ENCODE measurements around the gene ARHGEF17. TPM values are rescaled to one million over a fixed set of nuclear protein-coding genes. Genes with fewer than 3 reads are reported as not detected.

The ARHGEF17 gene
- polyA plus RNA-seq, 2 of the 4 experiments (the other 2 are of a cell fraction) = 7.0 to 16.2 TPM

DNA sequence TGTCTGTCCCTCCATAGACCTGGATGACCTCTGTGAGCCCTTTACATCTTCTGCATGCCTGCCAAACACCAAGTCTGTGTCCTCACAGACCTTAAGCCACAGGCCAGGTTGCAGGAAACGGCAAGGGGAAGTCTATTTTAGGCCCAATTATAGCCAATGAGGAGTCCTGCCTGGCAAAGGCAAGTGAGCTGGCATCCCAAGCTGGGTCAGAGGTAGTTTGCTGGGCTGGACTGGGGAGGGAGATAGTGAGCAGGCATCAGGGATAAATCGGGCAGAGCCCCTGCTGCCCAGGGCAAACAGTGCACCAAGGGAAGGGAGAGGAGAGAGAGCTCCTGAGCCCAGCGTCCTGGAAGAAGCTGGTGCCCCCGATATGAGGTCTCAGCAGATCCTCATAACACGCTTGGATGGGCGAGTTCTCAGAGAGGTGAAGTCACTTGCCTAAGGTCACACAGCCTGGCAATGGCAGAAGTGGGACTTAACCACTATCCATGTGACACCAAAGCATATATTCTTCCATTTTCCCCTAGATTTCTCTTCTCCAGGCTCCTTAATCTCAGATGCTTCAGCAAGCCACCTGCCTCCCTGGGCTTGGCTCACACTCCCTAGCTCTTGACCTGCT, 64.4 kb downstream of the ARHGEF17 start:
- ChIA-PET POLR2A (no interaction called here), CTCF (interaction anchor here (0.5 to 39.3 kb wide), 9 partner anchors 10 to 762 kb away, joined by 3 to 667 read pairs (median 13); no protein-coding TSS in a partner anchor)
- Histone ChIP-seq H3K4me3 (no peak overlapping the region), H3K4me2 (no peak overlapping the region), H3K9me3 (no peaks in the 10 kb centered on the region), H3K27ac (no peak overlapping the region), H3K4me1 (peaks cover 10% of the 10 kb centered on the region)
- FAIRE-seq (no peak), ATAC-seq (peak; percentile 40 to 69; a peak in 5 of 6 replicates), DNase-seq (ENCODE audit: low read depth in 1 of 2, low spot score in 1 of 2) (peak; percentile 48 to 58)
- WGBS (ENCODE audit: missing lambda C conversion rate) = 51% methylated on average over 6 of the region's 6 CpGs
- TF ChIP-seq ZFP36 (IDR thresholded peaks at IDR 0.05; ENCODE audit: borderline replicate concordance, partially characterized antibody) = peak; percentile 46
- TF ChIP-seq PHF8 (IDR thresholded peaks at IDR 0.05; ENCODE audit: borderline replicate concordance, low read depth) = no peak
- no peak for TF ChIP-seq NR3C1 (IDR thresholded peaks at IDR 0.05)
- TF ChIP-seq CHD4 (IDR thresholded peaks at IDR 0.05; ENCODE audit: borderline replicate concordance) = no peak
- TF ChIP-seq ZSCAN20 (CRISPR knock-in tag; IDR thresholded peaks at IDR 0.05) = no peak
- TF ChIP-seq HOXB13 (CRISPR knock-in tag; IDR thresholded peaks at IDR 0.05; ENCODE audit: low read depth) = no peak

DNA sequence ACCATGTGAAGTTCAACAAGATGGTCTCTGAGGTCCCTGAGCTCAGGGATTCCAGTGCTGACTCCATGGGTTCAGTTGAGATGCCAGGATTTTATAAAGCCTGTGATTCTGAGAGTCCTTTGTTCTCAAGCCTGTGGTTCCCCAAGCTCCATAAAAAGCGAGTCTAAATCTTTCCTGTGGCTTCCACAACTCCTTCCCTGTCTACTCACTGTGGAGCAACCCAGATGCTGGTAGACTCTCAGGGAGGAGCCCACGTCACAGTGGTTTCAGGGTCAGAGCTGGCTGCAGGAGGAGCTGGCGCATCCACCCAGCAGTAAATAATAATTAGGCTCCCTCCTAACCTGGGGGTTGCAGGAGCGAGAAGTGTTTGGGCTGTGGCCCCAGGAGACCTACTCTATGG, 66.1 kb downstream of the ARHGEF17 start:
- H3K4me2 ChIP-seq = no peak overlapping the region
- H3K27ac ChIP-seq = no peak overlapping the region
- DNase-seq (ENCODE audit: low read depth in 1 of 2, low spot score in 1 of 2) (no peak), FAIRE-seq (no peak), ATAC-seq (no peak)
- ChIA-PET CTCF (interaction anchor here (0.8 to 39.3 kb wide), 7 partner anchors 11 to 74 kb away, joined by 3 to 667 read pairs (median 14); partner anchors contain the start of gene ARHGEF17), POLR2A (no interaction called here)
- no peak overlapping the region for H3K4me3 ChIP-seq
- H3K4me1 ChIP-seq = peaks cover 17% of the 10 kb centered on the region
- WGBS (ENCODE audit: missing lambda C conversion rate) = 89% methylated on average over 4 of the region's 4 CpGs
- no peaks in the 10 kb centered on the region for H3K9me3 ChIP-seq
- no peak for TF ChIP-seq EHMT2 (IDR thresholded peaks at IDR 0.05; ENCODE audit: low read depth)
- no peak for TF ChIP-seq NR3C1 (IDR thresholded peaks at IDR 0.05)
- no peak for TF ChIP-seq CBX8 (IDR thresholded peaks at IDR 0.05)

DNA sequence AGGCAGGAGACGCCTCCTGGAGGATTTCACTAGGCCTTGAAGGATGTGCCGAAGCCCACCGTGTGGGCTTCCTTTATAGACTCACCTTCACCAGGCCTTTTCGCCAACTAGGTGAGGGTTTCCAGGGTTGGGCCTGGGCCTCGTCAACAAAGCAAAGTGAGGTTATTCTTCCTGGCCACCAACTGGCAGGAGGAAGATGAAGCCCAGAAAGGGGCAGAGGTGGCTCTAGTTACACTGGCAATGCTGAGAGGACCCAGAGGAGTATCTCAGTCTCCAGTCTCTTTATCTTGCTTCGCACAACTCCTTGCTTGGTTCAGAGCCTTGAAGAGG, 67.7 kb downstream of the ARHGEF17 start:
- peak overlapping the region; percentile 59 for H3K4me2 ChIP-seq
- ATAC-seq (peak; percentile 0; a peak in 2 of 6 replicates), DNase-seq (ENCODE audit: low read depth in 1 of 2, low spot score in 1 of 2) (no peak), FAIRE-seq (no peak)
- TF ChIP-seq EHF (CRISPR knock-in tag; IDR thresholded peaks at IDR 0.05) (no peak), POLR2AphosphoS2 (conservative IDR thresholded peaks at IDR 0.05; ENCODE audit: low read length) (no peak), KDM1A (IDR thresholded peaks at IDR 0.05; ENCODE audit: low read depth) (no peak), NFE2L2 (conservative IDR thresholded peaks at IDR 0.05; ENCODE audit: low read length) (no peak), ZSCAN20 (CRISPR knock-in tag; IDR thresholded peaks at IDR 0.05) (no peak), HEYL (CRISPR knock-in tag; IDR thresholded peaks at IDR 0.05) (no peak), RNF2 (IDR thresholded peaks at IDR 0.05; ENCODE audit: borderline replicate concordance, low read depth) (no peak), CBX2 (IDR thresholded peaks at IDR 0.05; ENCODE audit: borderline replicate concordance, low read depth) (no peak), CBX8 (IDR thresholded peaks at IDR 0.05) (no peak), CHD4 (IDR thresholded peaks at IDR 0.05; ENCODE audit: borderline replicate concordance) (no peak), PHF8 (IDR thresholded peaks at IDR 0.05; ENCODE audit: borderline replicate concordance, low read depth) (no peak), MAZ (IDR thresholded peaks at IDR 0.05; ENCODE audit: borderline replicate concordance, low read depth, low read length) (no peak), FOSB (CRISPR knock-in tag; IDR thresholded peaks at IDR 0.05) (no peak), RCOR1 (IDR thresholded peaks at IDR 0.05; ENCODE audit: low read depth, low read length) (no peak), TP53 (CRISPR knock-in tag; IDR thresholded peaks at IDR 0.05) (no peak)
- TF ChIP-seq, protein P1, sequence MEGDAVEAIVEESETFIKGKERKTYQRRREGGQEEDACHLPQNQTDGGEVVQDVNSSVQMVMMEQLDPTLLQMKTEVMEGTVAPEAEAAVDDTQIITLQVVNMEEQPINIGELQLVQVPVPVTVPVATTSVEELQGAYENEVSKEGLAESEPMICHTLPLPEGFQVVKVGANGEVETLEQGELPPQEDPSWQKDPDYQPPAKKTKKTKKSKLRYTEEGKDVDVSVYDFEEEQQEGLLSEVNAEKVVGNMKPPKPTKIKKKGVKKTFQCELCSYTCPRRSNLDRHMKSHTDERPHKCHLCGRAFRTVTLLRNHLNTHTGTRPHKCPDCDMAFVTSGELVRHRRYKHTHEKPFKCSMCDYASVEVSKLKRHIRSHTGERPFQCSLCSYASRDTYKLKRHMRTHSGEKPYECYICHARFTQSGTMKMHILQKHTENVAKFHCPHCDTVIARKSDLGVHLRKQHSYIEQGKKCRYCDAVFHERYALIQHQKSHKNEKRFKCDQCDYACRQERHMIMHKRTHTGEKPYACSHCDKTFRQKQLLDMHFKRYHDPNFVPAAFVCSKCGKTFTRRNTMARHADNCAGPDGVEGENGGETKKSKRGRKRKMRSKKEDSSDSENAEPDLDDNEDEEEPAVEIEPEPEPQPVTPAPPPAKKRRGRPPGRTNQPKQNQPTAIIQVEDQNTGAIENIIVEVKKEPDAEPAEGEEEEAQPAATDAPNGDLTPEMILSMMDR (IDR thresholded peaks at IDR 0.05) = no peak
- TF ChIP-seq, protein P2, sequence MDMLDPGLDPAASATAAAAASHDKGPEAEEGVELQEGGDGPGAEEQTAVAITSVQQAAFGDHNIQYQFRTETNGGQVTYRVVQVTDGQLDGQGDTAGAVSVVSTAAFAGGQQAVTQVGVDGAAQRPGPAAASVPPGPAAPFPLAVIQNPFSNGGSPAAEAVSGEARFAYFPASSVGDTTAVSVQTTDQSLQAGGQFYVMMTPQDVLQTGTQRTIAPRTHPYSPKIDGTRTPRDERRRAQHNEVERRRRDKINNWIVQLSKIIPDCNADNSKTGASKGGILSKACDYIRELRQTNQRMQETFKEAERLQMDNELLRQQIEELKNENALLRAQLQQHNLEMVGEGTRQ (IDR thresholded peaks at IDR 0.05) = no peak
- TF ChIP-seq, protein P3, sequence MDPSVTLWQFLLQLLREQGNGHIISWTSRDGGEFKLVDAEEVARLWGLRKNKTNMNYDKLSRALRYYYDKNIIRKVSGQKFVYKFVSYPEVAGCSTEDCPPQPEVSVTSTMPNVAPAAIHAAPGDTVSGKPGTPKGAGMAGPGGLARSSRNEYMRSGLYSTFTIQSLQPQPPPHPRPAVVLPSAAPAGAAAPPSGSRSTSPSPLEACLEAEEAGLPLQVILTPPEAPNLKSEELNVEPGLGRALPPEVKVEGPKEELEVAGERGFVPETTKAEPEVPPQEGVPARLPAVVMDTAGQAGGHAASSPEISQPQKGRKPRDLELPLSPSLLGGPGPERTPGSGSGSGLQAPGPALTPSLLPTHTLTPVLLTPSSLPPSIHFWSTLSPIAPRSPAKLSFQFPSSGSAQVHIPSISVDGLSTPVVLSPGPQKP (IDR thresholded peaks at IDR 0.05; ENCODE audit: low read depth, low read length) = no peak
- peaks cover 23% of the 10 kb centered on the region for H3K4me1 ChIP-seq
- CTCF ChIA-PET = interaction anchor here (0.9 to 39.3 kb wide), 9 partner anchors 11 to 285 kb away, joined by 3 to 667 read pairs (median 14); partner anchors contain the start of gene ARHGEF17
- no peaks in the 10 kb centered on the region for H3K9me3 ChIP-seq
- H3K27ac ChIP-seq = peak overlapping the region; percentile 53 to 73; a peak in 5 of 6 replicates
- H3K4me3 ChIP-seq = no peak overlapping the region
- 64% methylated on average over 6 of the region's 6 CpGs for WGBS (ENCODE audit: missing lambda C conversion rate)
- POLR2A ChIA-PET = no interaction called here

Measured in A549 (cell line).